Ishikawa (cell line): ENCODE data around the gene LRRC51.

Experiments
- CEBPB ChIP-seq: IDR thresholded peaks from 2 replicates; pipeline ENCODE4 v1.6.1; 2012
- CREB1 ChIP-seq: IDR thresholded peaks from 2 replicates; pipeline ENCODE4 v1.6.1; 2012; ENCODE audit warnings: low read depth
- EGR1 ChIP-seq: IDR thresholded peaks from 2 replicates; pipeline ENCODE4 v1.6.1; 2012
- EP300 ChIP-seq: IDR thresholded peaks from 2 replicates; pipeline ENCODE4 v1.6.1; 2012; ENCODE audit warnings: borderline replicate concordance
- FOXM1 ChIP-seq: IDR thresholded peaks from 2 replicates; pipeline ENCODE4 v1.6.1; 2012; ENCODE audit warnings: low read depth, borderline replicate concordance
- MAX ChIP-seq: IDR thresholded peaks from 2 replicates; pipeline ENCODE4 v1.6.1; 2012
- REST ChIP-seq: IDR thresholded peaks from 2 replicates; pipeline ENCODE4 v1.6.1; 2012; ENCODE audit warnings: low read depth, mild to moderate bottlenecking
- TAF1 ChIP-seq: IDR thresholded peaks from 2 replicates; pipeline ENCODE4 v1.6.1; 2012; ENCODE audit warnings: low read depth, mild to moderate bottlenecking
- YY1 ChIP-seq: IDR thresholded peaks from 2 replicates; pipeline ENCODE4 v1.6.1; 2012; ENCODE audit warnings: low read depth

DNA sequence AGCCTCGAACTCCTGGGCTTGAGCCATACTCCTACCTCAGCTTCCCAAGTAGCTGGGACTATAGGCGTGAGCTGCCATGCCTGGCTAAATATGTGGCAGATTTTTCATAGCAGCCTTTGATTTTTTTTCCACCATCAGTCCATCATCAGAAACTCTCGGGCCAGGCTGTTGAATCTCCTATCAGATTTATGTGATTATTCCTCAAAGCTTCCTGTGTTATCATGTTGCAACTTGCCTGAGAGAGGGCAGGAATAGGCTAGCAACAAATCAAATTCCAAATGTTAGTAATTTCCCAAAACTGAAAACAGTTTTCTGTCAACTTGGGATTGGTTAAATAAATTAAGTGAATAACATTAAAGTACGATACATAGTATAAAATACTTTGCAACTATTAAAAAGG, 3.4 kb downstream of the LRRC51 start:
- TF ChIP-seq EP300 (no peak), CEBPB (no peak), YY1 (no peak), CREB1 (no peak), MAX (no peak), EGR1 (no peak), TAF1 (no peak), REST (no peak), FOXM1 (no peak)
